Naive B cell (primary cell): ENCODE results near the gene STARD13. TPM values are rescaled to one million over a fixed set of nuclear protein-coding genes. Genes with fewer than 3 reads are reported as not detected.
"Not testable (repeated sequence)": the region's sequence is repeated elsewhere in the genome, so short reads cannot be mapped to it uniquely, and the experiment has no call there.

Experiments used
- ATAC-seq, 2 donors: fragments of 150-1000 bp; cut with Tn5 transposase; 2 replicates each; pipeline ENCODE4 v1.10.0; 2021; ENCODE audit warnings: low read depth in 2 of 2, mild to moderate bottlenecking in 2 of 2, moderate library complexity in 2 of 2
- DNase-seq: peaks from one replicate; pipeline ENCODE4 v3.0.0; 2022
- H3K27ac Mint-ChIP-seq, 6 donors: one replicate each; pipeline ENCODE4 v1.8.0; 2020 to 2022; ENCODE audit warnings: mild to moderate bottlenecking in 6 of 6, mixed read lengths in 6 of 6, moderate library complexity in 5 of 6, inconsistent platforms in 2 of 6
- H3K27me3 Mint-ChIP-seq, 3 donors: one replicate each; pipeline ENCODE4 v1.8.0; 2021 to 2022; ENCODE audit warnings: mixed read lengths in 3 of 3, mild to moderate bottlenecking in 1 of 3
- H3K36me3 Mint-ChIP-seq, 2 donors: one replicate each; pipeline ENCODE4 v1.8.0; 2020 to 2022; ENCODE audit warnings: mixed read lengths in 2 of 2, inconsistent platforms in 1 of 2, mild to moderate bottlenecking in 1 of 2
- H3K4me1 Mint-ChIP-seq, 3 donors: one replicate each; pipeline ENCODE4 v1.8.0; 2020 to 2022; ENCODE audit warnings: mixed read lengths in 3 of 3, inconsistent platforms in 1 of 3, mild to moderate bottlenecking in 1 of 3, moderate library complexity in 1 of 3
- H3K4me3 Mint-ChIP-seq, 8 donors: one replicate each; pipeline ENCODE4 v1.8.0; 2020 to 2022; ENCODE audit warnings: mild to moderate bottlenecking in 8 of 8, mixed read lengths in 8 of 8, moderate library complexity in 8 of 8, inconsistent platforms in 2 of 8
- H3K9me3 Mint-ChIP-seq, 7 donors: one replicate each; pipeline ENCODE4 v1.8.0; 2020 to 2022; ENCODE audit warnings: mixed read lengths in 7 of 7, mild to moderate bottlenecking in 5 of 7, inconsistent platforms in 2 of 7, moderate library complexity in 1 of 7
- polyA plus RNA-seq, 6 donors: library from polyadenylated mRNA; unstranded; fragments of 300-500 nt; fragmentation: Illumina TruSeq; gene quantifications; one replicate each; pipeline ENCODE4 v1.2.3, GENCODE V29; 2021; ENCODE audit warnings: low read depth in 6 of 6

The STARD13 gene
- polyA plus RNA-seq, 6 donors from 2014 or later, result 0.61 TPM; not detected in 5

GRCh38 chr13:33184530-33184929 lies 101.0 kb downstream of the STARD13 start:
- no peak overlapping the region for H3K4me3 Mint-ChIP-seq

GRCh38 chr13:33184112-33184490 lies 101.5 kb downstream of the STARD13 start:
- no peak for ATAC-seq
- Mint-ChIP-seq H3K27ac (no peak overlapping the region), H3K36me3 (no peaks in the 10 kb centered on the region), H3K9me3 (no peaks in the 10 kb centered on the region), H3K4me1 (peaks cover 0 to 7% (median 0%) of the 10 kb centered on the region in 3 donors), H3K27me3 (peaks cover 0 to 8% (median 5%) of the 10 kb centered on the region in 3 donors), H3K4me3 (no peak overlapping the region)
- no peak for DNase-seq

More at GRCh38 chr13:33184530-33184929, 101.0 kb downstream of the STARD13 start:
- peaks cover 0 to 7% (median 0%) of the 10 kb centered on the region in 3 donors for H3K4me1 Mint-ChIP-seq
- no peak overlapping the region for H3K27ac Mint-ChIP-seq
- peaks cover 0 to 8% (median 5%) of the 10 kb centered on the region in 3 donors for H3K27me3 Mint-ChIP-seq
- ATAC-seq, result no peak
- no peak for DNase-seq
- no peaks in the 10 kb centered on the region for H3K36me3 Mint-ChIP-seq
- H3K9me3 Mint-ChIP-seq, result no peaks in the 10 kb centered on the region

- Mint-ChIP-seq H3K27ac (peak overlapping the region in 1 of 6 donors; percentile 43), H3K4me3 (no peak overlapping the region), H3K4me1 (peaks cover 0 to 7% (median 0%) of the 10 kb centered on the region in 3 donors), H3K27me3 (peaks cover 0 to 8% (median 5%) of the 10 kb centered on the region in 3 donors), H3K9me3 (no peaks in the 10 kb centered on the region), H3K36me3 (no peaks in the 10 kb centered on the region)
- ATAC-seq, result no peak
- DNase-seq, result no peak
Observed at GRCh38 chr13:33183431-33184111, 102.0 kb downstream of the STARD13 start.

DNA sequence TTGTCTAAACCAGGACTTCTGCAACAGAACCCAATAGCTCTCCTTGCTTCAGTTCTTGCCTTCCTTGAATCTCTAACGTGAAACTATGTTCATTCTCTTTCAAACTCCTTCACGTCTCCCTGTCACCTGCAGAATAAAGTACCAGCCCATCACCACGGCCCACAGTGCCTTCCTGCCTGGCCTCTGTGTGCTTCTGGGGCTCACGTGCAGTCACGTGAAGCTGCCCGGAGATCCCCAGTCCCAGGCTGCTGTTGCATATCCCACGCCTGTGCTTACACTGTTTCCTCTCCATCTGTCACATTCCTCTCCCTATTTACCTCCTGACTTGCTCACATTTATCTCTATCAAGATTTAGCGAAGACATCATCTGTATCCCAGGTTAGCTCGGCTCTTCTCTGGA lies 102.8 kb downstream of the STARD13 start:
- no peaks in the 10 kb centered on the region for H3K9me3 Mint-ChIP-seq
- DNase-seq (no peak), ATAC-seq (no peak)
- H3K4me3 Mint-ChIP-seq, result no peak overlapping the region
- peaks cover 0 to 7% (median 0%) of the 10 kb centered on the region in 3 donors for H3K4me1 Mint-ChIP-seq
- H3K27ac Mint-ChIP-seq, result peak overlapping the region in 1 of 6 donors; percentile 4
- H3K36me3 Mint-ChIP-seq, result no peaks in the 10 kb centered on the region
- peaks cover 0 to 8% (median 5%) of the 10 kb centered on the region in 3 donors for H3K27me3 Mint-ChIP-seq

- H3K9me3 Mint-ChIP-seq, result no peaks in the 10 kb centered on the region
- H3K36me3 Mint-ChIP-seq, result no peaks in the 10 kb centered on the region
- no peak for ATAC-seq
- H3K27me3 Mint-ChIP-seq, result peaks cover 0 to 8% (median 0%) of the 10 kb centered on the region in 3 donors
- no peak overlapping the region for H3K4me3 Mint-ChIP-seq
- no peaks in the 10 kb centered on the region for H3K4me1 Mint-ChIP-seq
- DNase-seq, result no peak
- no peak overlapping the region for H3K27ac Mint-ChIP-seq
Observed at GRCh38 chr13:33181264-33181663, 104.3 kb downstream of the STARD13 start.

GRCh38 chr13:33180122-33180804 lies 105.3 kb downstream of the STARD13 start:
- DNase-seq (no peak), ATAC-seq (no peak)
- Mint-ChIP-seq H3K36me3 (no peaks in the 10 kb centered on the region), H3K27me3 (peaks cover 0 to 8% (median 0%) of the 10 kb centered on the region in 3 donors), H3K4me1 (no peaks in the 10 kb centered on the region), H3K9me3 (no peaks in the 10 kb centered on the region), H3K4me3 (no peak overlapping the region), H3K27ac (no peak overlapping the region)

GRCh38 chr13:33179463-33179862 lies 106.1 kb downstream of the STARD13 start:
- no peaks in the 10 kb centered on the region for H3K36me3 Mint-ChIP-seq
- ATAC-seq, result no peak
- no peak for DNase-seq
- no peaks in the 10 kb centered on the region for H3K9me3 Mint-ChIP-seq
- no peaks in the 10 kb centered on the region for H3K4me1 Mint-ChIP-seq
- peaks cover 0 to 8% (median 0%) of the 10 kb centered on the region in 3 donors for H3K27me3 Mint-ChIP-seq
- H3K4me3 Mint-ChIP-seq, result no peak overlapping the region
- no peak overlapping the region for H3K27ac Mint-ChIP-seq

GRCh38 chr13:33178209-33178840 lies 107.2 kb downstream of the STARD13 start:
- Mint-ChIP-seq H3K27me3 (peaks cover 0 to 8% (median 0%) of the 10 kb centered on the region in 3 donors), H3K9me3 (no peaks in the 10 kb centered on the region), H3K36me3 (no peaks in the 10 kb centered on the region), H3K4me3 (no peak overlapping the region), H3K27ac (no peak overlapping the region), H3K4me1 (no peaks in the 10 kb centered on the region)
- DNase-seq, result no peak
- ATAC-seq, result no peak

GRCh38 chr13:33177340-33178208 lies 108.0 kb downstream of the STARD13 start:
- ATAC-seq, H3K27me3 Mint-ChIP-seq, H3K4me3 Mint-ChIP-seq, H3K27ac Mint-ChIP-seq, DNase-seq, H3K4me1 Mint-ChIP-seq, H3K36me3 Mint-ChIP-seq, H3K9me3 Mint-ChIP-seq: not testable (repeated sequence)

DNA sequence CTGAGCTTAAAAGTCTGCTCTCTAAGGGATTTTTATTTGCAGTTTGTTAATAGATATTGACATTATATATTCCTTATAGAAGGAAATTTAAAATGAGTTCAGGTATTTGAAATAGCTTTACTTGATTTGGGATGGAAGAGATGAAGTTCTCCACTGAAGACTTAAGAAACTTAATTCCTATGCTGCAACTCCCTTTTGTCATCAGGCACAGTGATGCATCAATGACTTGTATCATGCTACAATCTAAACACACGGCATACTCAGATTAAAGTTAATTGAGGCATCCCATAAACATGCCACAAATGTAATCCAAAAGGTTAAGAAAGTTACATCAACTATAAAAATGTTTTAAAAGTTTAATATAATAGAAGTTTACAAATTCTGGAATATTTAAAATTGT lies 109.0 kb downstream of the STARD13 start:
- Mint-ChIP-seq H3K36me3 (no peaks in the 10 kb centered on the region), H3K27ac (no peak overlapping the region), H3K4me1 (no peaks in the 10 kb centered on the region), H3K27me3 (no peaks in the 10 kb centered on the region), H3K4me3 (no peak overlapping the region), H3K9me3 (no peaks in the 10 kb centered on the region)
- no peak for DNase-seq
- ATAC-seq, result no peak

DNA sequence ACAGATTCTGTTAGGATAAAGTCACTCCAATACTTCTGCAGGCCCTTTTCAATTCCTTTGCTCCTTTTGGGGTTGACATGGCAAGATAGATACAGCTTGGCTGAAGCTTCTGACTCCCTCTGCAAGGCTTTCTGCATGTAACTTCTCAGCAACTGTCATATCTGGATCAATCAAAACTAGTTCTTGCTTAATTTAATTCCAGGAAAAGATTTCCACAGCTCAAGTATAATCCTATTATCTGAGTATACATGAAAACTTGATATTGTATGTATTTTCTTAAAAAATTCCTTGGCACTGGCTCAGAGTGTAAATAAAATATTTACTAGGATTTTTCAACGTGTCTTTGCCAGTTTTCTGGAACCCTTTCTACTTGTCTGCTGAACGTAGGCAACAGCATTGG lies 109.6 kb downstream of the STARD13 start:
- ATAC-seq (no peak), DNase-seq (no peak)
- Mint-ChIP-seq H3K27ac (no peak overlapping the region), H3K4me3 (no peak overlapping the region), H3K4me1 (no peaks in the 10 kb centered on the region), H3K36me3 (no peaks in the 10 kb centered on the region), H3K9me3 (no peaks in the 10 kb centered on the region), H3K27me3 (no peaks in the 10 kb centered on the region)

- no peaks in the 10 kb centered on the region for H3K27me3 Mint-ChIP-seq
- no peaks in the 10 kb centered on the region for H3K36me3 Mint-ChIP-seq
- no peak for ATAC-seq
- no peaks in the 10 kb centered on the region for H3K4me1 Mint-ChIP-seq
- no peak overlapping the region for H3K27ac Mint-ChIP-seq
- H3K4me3 Mint-ChIP-seq, result no peak overlapping the region
- H3K9me3 Mint-ChIP-seq, result no peaks in the 10 kb centered on the region
- DNase-seq, result no peak
Observed at GRCh38 chr13:33174931-33175330, 110.6 kb downstream of the STARD13 start.

DNA sequence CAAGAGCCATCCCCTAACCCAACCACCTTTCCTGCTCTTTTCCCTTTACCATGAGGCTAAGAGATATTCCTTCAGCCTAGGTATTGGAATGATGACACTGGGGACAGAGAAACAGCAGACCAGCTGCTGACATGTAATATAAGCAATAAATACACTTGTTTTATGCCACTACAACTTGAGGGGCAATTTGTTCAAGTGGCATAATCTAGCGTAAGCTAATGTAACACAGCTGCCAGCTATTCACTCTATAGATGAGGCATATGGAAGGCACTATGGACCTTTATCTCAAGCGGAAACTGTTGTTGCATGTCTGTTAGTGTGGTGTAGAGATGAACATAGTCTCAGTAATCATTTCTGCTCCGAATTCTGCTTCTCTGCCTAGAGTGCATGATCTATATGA lies 111.1 kb downstream of the STARD13 start:
- Mint-ChIP-seq H3K27me3 (peaks cover 0 to 4% (median 0%) of the 10 kb centered on the region in 3 donors), H3K9me3 (no peaks in the 10 kb centered on the region), H3K4me1 (no peaks in the 10 kb centered on the region), H3K4me3 (no peak overlapping the region), H3K27ac (no peak overlapping the region), H3K36me3 (no peaks in the 10 kb centered on the region)
- ATAC-seq, result no peak
- no peak for DNase-seq
